ENCODE results near the gene FNDC11.

DNA sequence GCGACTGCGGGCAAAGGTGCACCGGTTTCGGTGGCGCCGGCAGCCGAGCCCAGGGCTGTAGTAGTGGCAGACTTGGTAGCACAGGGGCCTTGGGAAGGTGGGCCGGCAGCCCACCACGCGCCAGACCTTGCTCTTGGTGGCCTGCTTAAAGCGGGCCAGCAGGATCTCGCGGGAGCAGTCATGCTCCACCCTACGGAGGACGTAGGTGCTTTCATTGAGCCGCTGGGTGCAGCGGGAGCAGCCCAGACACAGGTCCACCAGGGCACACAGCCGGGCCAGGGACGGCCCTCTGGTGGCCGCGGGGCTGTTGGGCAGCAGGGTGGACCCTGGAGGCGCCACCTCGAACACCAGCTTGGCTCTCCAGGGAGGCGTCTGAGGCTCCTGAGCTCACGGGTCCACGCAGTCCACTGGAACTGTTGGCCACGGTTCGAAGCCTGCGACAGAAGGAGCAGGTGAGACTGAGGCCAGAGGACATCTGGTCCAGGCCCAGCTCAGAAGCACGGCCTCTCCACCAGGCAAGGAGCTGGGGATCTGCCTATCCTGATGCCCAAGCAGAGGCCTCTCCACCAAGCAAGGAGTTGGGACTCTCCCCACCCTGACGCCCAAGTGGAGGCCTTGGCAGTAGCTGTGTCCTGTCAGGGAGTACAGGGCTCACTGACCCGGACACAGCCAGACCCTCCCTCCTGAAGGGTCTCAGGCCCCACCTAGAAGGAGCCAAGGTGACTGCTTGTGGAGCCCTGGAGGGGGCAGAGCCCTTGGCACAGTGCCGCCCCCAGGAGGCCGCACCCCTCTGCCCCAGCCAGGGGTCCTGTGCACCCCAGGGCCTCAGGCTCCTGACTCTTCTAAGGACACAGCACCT lies 19.1 kb downstream of the FNDC11 start:
- TF ChIP-seq, protein P1, sequence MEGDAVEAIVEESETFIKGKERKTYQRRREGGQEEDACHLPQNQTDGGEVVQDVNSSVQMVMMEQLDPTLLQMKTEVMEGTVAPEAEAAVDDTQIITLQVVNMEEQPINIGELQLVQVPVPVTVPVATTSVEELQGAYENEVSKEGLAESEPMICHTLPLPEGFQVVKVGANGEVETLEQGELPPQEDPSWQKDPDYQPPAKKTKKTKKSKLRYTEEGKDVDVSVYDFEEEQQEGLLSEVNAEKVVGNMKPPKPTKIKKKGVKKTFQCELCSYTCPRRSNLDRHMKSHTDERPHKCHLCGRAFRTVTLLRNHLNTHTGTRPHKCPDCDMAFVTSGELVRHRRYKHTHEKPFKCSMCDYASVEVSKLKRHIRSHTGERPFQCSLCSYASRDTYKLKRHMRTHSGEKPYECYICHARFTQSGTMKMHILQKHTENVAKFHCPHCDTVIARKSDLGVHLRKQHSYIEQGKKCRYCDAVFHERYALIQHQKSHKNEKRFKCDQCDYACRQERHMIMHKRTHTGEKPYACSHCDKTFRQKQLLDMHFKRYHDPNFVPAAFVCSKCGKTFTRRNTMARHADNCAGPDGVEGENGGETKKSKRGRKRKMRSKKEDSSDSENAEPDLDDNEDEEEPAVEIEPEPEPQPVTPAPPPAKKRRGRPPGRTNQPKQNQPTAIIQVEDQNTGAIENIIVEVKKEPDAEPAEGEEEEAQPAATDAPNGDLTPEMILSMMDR (IDR thresholded peaks at IDR 0.05 in 8 of 11, conservative IDR thresholded peaks at IDR 0.05 in 3 of 11): peak in 2 of 11 experiments; percentile 13 to 17
- TF ChIP-seq POLR2A (IDR thresholded peaks at IDR 0.05): no peak
